WTC11 (cell line): ENCODE data around the gene COL12A1. TPM values are rescaled to one million over a fixed set of nuclear protein-coding genes. Genes with fewer than 3 reads are reported as not detected.

Experiments
- ATAC-seq: fragments of 200-7000 bp; cut with Tn5 transposase; 2 replicates; pipeline ENCODE4 v1.10.0; 2021; ENCODE audit warnings: mild to moderate bottlenecking, moderate library complexity
- CTCF ChIA-PET: fragments of 300-600 bp; sonication (Branson Sonifier 250); formaldehyde crosslinking; loops from one replicate; lab custom pipeline; 2021; ENCODE audit warnings: antibody characterized with exemption; lab: Charles Lee
- POLR2A ChIA-PET: fragments of 350-600 bp; sonication (Branson Sonifier 250); formaldehyde crosslinking; loops from one replicate; lab custom pipeline; 2021; ENCODE audit warnings: antibody characterized with exemption; lab: Charles Lee
- DNase-seq: peaks from one replicate; pipeline ENCODE4 v3.0.0; 2021; ENCODE audit warnings: low spot score
- H3K27ac Mint-ChIP-seq: 2 replicates; pipeline ENCODE4 v1.8.0; 2021; ENCODE audit warnings: mixed read lengths
- H3K27me3 Mint-ChIP-seq: 2 replicates; pipeline ENCODE4 v1.8.0; 2021; ENCODE audit warnings: low read depth, mild to moderate bottlenecking, moderate library complexity, mixed read lengths
- H3K36me3 Mint-ChIP-seq: 2 replicates; pipeline ENCODE4 v1.8.0; 2021; ENCODE audit warnings: mixed read lengths
- H3K4me1 Mint-ChIP-seq: 2 replicates; pipeline ENCODE4 v1.8.0; 2022; ENCODE audit warnings: mixed read lengths
- H3K4me3 Mint-ChIP-seq: 2 replicates; pipeline ENCODE4 v1.8.0; 2021; ENCODE audit warnings: mild to moderate bottlenecking, moderate library complexity, mixed read lengths
- H3K9me3 Mint-ChIP-seq: 2 replicates; pipeline ENCODE4 v1.8.0; 2021; ENCODE audit warnings: mixed read lengths
- AR ChIP-seq: fragments of 250-450 bp; sonication (Bioruptor Pico); IDR thresholded peaks from 2 replicates; pipeline ENCODE4 v1.9.0; 2021; ENCODE audit warnings: mild to moderate bottlenecking
- ATF3 ChIP-seq: sonication (generic); formaldehyde crosslinking; conservative IDR thresholded peaks from 2 replicates; pipeline ENCODE4 v1.8.1; 2022; ENCODE audit warnings: mild to moderate bottlenecking, missing genetic modification reagents
- E2F1 ChIP-seq: sonication (generic); formaldehyde crosslinking; IDR thresholded peaks from 2 replicates; pipeline ENCODE4 v1.8.0; 2022; ENCODE audit warnings: mild to moderate bottlenecking, missing genetic modification reagents
- ELF4 ChIP-seq: sonication (generic); formaldehyde crosslinking; IDR thresholded peaks from 2 replicates; pipeline ENCODE4 v1.8.1; 2022; ENCODE audit warnings: low read depth, mild to moderate bottlenecking, moderate library complexity, missing genetic modification reagents
- ETV6 ChIP-seq: sonication (generic); formaldehyde crosslinking; IDR thresholded peaks from 2 replicates; pipeline ENCODE4 v1.8.1; 2022; ENCODE audit warnings: mild to moderate bottlenecking, missing genetic modification reagents
- FOXK1 ChIP-seq: sonication (generic); formaldehyde crosslinking; IDR thresholded peaks from 2 replicates; pipeline ENCODE4 v1.8.0; 2022; ENCODE audit warnings: mild to moderate bottlenecking, moderate library complexity, missing genetic modification reagents
- GRHL2 ChIP-seq: fragments of 250-450 bp; sonication (Bioruptor Pico); IDR thresholded peaks from 2 replicates; pipeline ENCODE4 v1.8.0; 2022; ENCODE audit warnings: mild to moderate bottlenecking, moderate library complexity; ENCODE audit not compliant: insufficient replicate concordance, severe bottlenecking
- IRF1 ChIP-seq: sonication (generic); formaldehyde crosslinking; IDR thresholded peaks from 2 replicates; pipeline ENCODE4 v1.8.0; 2023; ENCODE audit warnings: missing genetic modification reagents
- JAZF1 ChIP-seq: fragments of 250-450 bp; sonication (Bioruptor Pico); IDR thresholded peaks from 2 replicates; pipeline ENCODE4 v1.9.0; 2021; ENCODE audit warnings: moderate library complexity, mild to moderate bottlenecking, inconsistent platforms
- NFATC4 ChIP-seq: fragments of 250-450 bp; sonication (Bioruptor Pico); IDR thresholded peaks from 2 replicates; pipeline ENCODE4 v1.9.0; 2021; ENCODE audit warnings: mild to moderate bottlenecking
- RELA ChIP-seq: sonication (generic); formaldehyde crosslinking; IDR thresholded peaks from 2 replicates; pipeline ENCODE4 v1.8.1; 2022; ENCODE audit warnings: missing genetic modification reagents, mild to moderate bottlenecking, borderline replicate concordance
- TEAD1 ChIP-seq: sonication (generic); formaldehyde crosslinking; IDR thresholded peaks from 2 replicates; pipeline ENCODE4 v1.8.0; 2022; ENCODE audit warnings: mild to moderate bottlenecking, missing genetic modification reagents
- ZNF121 ChIP-seq: sonication (generic); formaldehyde crosslinking; IDR thresholded peaks from 2 replicates; pipeline ENCODE4 v1.8.0; 2023; ENCODE audit warnings: missing genetic modification reagents
- total RNA-seq: library from RNA; stranded (reverse); gene quantifications from 3 replicates; pipeline ENCODE4 v1.2.3, GENCODE V29; 2021
- TF ChIP-seq, protein P1 (sequence below): fragments of 250-450 bp; sonication (Bioruptor Pico); IDR thresholded peaks from 2 replicates; pipeline ENCODE4 v1.8.0; 2021; ENCODE audit warnings: mild to moderate bottlenecking
- TF ChIP-seq, protein P2 (sequence below): sonication (generic); formaldehyde crosslinking; IDR thresholded peaks from 2 replicates; pipeline ENCODE4 v1.8.0; 2022; ENCODE audit warnings: mild to moderate bottlenecking, missing genetic modification reagents
- TF ChIP-seq, protein P3 (sequence below): sonication (generic); formaldehyde crosslinking; IDR thresholded peaks from 2 replicates; pipeline ENCODE4 v1.8.0; 2022; ENCODE audit warnings: mild to moderate bottlenecking, missing genetic modification reagents
- TF ChIP-seq, protein P4 (sequence below): fragments of 250-450 bp; sonication (Bioruptor Pico); IDR thresholded peaks from 2 replicates; pipeline ENCODE4 v1.9.0; 2021; ENCODE audit warnings: mild to moderate bottlenecking

Gene COL12A1
- total RNA-seq, 1 experiment from 2014 or later, result 1.1 TPM

- Mint-ChIP-seq H3K36me3 (peaks cover 1% of the 10 kb centered on the region; the same call in 1 of the 2 replicates), H3K27ac (no peak overlapping the region)
Observed at GRCh38 chr6:75250552-75250951, 44.7 kb upstream of the COL12A1 start.

DNA sequence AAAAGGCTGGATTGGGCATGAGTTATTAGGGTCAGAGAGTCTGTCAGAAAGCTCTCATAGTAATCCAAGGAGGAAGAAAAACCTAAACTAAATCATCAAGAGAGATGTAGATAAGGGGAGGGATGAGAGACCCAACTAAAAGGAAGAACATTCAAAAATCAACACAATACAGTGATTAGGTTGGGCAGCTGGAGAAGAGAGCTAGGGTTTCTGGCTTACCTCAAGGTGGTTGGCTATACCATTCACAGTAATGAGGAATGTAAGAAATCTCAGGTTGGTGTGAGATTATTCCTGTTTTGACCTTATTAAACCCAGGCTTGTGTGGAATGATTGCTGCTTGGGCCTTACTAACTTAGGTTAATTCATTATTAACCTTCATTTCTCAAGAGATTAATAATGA lies 44.0 kb upstream of the COL12A1 start:
- DNase-seq (no peak), ATAC-seq (peak; percentile 72)
- no peak for TF ChIP-seq AR
- TF ChIP-seq, protein P1, sequence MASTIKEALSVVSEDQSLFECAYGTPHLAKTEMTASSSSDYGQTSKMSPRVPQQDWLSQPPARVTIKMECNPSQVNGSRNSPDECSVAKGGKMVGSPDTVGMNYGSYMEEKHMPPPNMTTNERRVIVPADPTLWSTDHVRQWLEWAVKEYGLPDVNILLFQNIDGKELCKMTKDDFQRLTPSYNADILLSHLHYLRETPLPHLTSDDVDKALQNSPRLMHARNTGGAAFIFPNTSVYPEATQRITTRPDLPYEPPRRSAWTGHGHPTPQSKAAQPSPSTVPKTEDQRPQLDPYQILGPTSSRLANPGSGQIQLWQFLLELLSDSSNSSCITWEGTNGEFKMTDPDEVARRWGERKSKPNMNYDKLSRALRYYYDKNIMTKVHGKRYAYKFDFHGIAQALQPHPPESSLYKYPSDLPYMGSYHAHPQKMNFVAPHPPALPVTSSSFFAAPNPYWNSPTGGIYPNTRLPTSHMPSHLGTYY (CRISPR knock-in tag), result no peak
- TF ChIP-seq RELA (CRISPR knock-in tag), result no peak
- TF ChIP-seq, protein P2, sequence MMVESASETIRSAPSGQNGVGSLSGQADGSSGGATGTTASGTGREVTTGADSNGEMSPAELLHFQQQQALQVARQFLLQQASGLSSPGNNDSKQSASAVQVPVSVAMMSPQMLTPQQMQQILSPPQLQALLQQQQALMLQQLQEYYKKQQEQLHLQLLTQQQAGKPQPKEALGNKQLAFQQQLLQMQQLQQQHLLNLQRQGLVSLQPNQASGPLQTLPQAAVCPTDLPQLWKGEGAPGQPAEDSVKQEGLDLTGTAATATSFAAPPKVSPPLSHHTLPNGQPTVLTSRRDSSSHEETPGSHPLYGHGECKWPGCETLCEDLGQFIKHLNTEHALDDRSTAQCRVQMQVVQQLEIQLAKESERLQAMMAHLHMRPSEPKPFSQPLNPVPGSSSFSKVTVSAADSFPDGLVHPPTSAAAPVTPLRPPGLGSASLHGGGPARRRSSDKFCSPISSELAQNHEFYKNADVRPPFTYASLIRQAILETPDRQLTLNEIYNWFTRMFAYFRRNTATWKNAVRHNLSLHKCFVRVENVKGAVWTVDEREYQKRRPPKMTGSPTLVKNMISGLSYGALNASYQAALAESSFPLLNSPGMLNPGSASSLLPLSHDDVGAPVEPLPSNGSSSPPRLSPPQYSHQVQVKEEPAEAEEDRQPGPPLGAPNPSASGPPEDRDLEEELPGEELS (CRISPR knock-in tag), result no peak
- TF ChIP-seq ETV6 (CRISPR knock-in tag), result no peak
- TF ChIP-seq FOXK1 (CRISPR knock-in tag), result no peak
- no peak for TF ChIP-seq TEAD1 (CRISPR knock-in tag)
- TF ChIP-seq JAZF1 (CRISPR knock-in tag), result no peak
- TF ChIP-seq ATF3 (CRISPR knock-in tag), result no peak
- TF ChIP-seq E2F1, result no peak
- TF ChIP-seq GRHL2 (CRISPR knock-in tag), result no peak
- no peak for TF ChIP-seq ZNF121 (CRISPR knock-in tag)
- TF ChIP-seq ELF4 (CRISPR knock-in tag), result no peak
- TF ChIP-seq NFATC4 (CRISPR knock-in tag), result no peak
- no peaks in the 10 kb centered on the region for H3K9me3 Mint-ChIP-seq
- ChIA-PET CTCF (interaction anchor here (1.2 to 2.1 kb wide), 3 partner anchors 16 to 47 kb away, joined by 4 to 6 read pairs (median 4); no protein-coding TSS in a partner anchor), POLR2A (no interaction called here)
- H3K36me3 Mint-ChIP-seq, result no peaks in the 10 kb centered on the region; the same call in 1 of the 2 replicates
- H3K4me3 Mint-ChIP-seq, result peak overlapping the region; percentile 31
- H3K4me1 Mint-ChIP-seq, result peaks cover 46% of the 10 kb centered on the region
- no peaks in the 10 kb centered on the region for H3K27me3 Mint-ChIP-seq
- peak overlapping the region; percentile 82 for H3K27ac Mint-ChIP-seq

More at GRCh38 chr6:75250552-75250951, 44.7 kb upstream of the COL12A1 start:
- ATAC-seq (no peak), DNase-seq (no peak)
- ChIA-PET POLR2A (no interaction called here), CTCF (interaction anchor here (1.2 to 2.1 kb wide), 3 partner anchors 16 to 47 kb away, joined by 4 to 6 read pairs (median 4); no protein-coding TSS in a partner anchor)
- no peaks in the 10 kb centered on the region for H3K27me3 Mint-ChIP-seq
- TF ChIP-seq, protein P3, sequence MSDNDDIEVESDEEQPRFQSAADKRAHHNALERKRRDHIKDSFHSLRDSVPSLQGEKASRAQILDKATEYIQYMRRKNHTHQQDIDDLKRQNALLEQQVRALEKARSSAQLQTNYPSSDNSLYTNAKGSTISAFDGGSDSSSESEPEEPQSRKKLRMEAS (CRISPR knock-in tag), result no peak
- TF ChIP-seq, protein P2 (CRISPR knock-in tag), result no peak
- TF ChIP-seq IRF1 (CRISPR knock-in tag), result no peak
- TF ChIP-seq, protein P4, sequence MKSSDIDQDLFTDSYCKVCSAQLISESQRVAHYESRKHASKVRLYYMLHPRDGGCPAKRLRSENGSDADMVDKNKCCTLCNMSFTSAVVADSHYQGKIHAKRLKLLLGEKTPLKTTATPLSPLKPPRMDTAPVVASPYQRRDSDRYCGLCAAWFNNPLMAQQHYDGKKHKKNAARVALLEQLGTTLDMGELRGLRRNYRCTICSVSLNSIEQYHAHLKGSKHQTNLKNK (CRISPR knock-in tag), result no peak
- no peak overlapping the region for H3K4me3 Mint-ChIP-seq
- peaks cover 45% of the 10 kb centered on the region for H3K4me1 Mint-ChIP-seq
- no peaks in the 10 kb centered on the region for H3K9me3 Mint-ChIP-seq
